Hepatocyte (in vitro differentiated cells): Measurements from ENCODE around the gene DAPP1.

Experiments
- CTCF ChIP-seq: fragments of 200-600 bp; sonication (generic); IDR thresholded peaks from 2 replicates; pipeline ENCODE4 v1.5.1; 2016; ENCODE audit warnings: antibody characterized with exemption, mild to moderate bottlenecking; ENCODE audit not compliant: poor library complexity
- EZH2phosphoT487 ChIP-seq: fragments of 200-600 bp; sonication (generic); IDR thresholded peaks from one replicate; pipeline ENCODE4 v1.6.1; 2018; ENCODE audit warnings: antibody characterized with exemption, mild to moderate bottlenecking, low read depth, moderate library complexity; ENCODE audit not compliant: unreplicated experiment, severe bottlenecking

DNA sequence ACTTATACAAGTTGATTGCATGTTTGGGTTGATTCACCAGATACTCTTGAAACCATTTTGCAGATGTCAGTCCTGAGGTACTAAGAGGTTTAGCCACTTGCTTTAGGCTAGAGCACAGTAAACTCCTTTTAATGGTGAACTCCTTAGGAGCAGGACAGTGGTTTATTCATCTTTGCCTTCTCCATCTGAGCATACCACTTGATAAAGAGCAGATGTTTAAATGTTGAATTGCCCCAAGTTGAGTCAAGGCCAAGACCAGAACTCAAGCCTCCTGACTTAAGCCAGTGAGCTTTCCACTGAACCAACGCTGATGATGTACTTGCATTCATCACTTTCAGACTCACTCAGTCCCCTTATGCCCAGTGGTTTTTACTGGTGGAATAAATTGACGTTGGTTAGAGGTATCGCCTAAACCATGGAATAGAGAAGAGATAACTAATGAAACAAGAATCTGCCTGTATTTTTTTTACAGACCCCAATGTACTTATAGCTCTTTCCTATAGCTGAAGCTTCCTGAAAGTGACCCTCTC, 7.5 kb downstream of the DAPP1 start:
- no peak for TF ChIP-seq CTCF
- no peak for TF ChIP-seq EZH2phosphoT487
